Stimulated activated CD8-positive, alpha-beta memory T cell treated with anti-CD3 and anti-CD28 coated beads, Interleukin-12 subunit alpha, Interleukin-12 subunit beta, amount 100 ng/mL, for 24 hours (primary cell): Measurements from ENCODE around the gene SHISAL2B.
"Not testable (repeated sequence)": the region's sequence is repeated elsewhere in the genome, so short reads cannot be mapped to it uniquely, and the experiment has no call there.

Source experiments
- DNase-seq: peaks from one replicate; pipeline ENCODE4 v3.0.0-alpha.2; 2020; ENCODE audit errors: extremely low read depth

SHISAL2B gene

GRCh38 chr5:64690417-64691151 lies at the start of gene SHISAL2B:
Gene SHISAL2B (plus strand): TSS chr5:64690503. CDS start chr5:64690624, 121 bp downstream.
- DNase-seq: no peak

- no peak for DNase-seq
These were observed 45.5 kb upstream of the SHISAL2B start for GRCh38 chr5:64644831-64645230.

DNA sequence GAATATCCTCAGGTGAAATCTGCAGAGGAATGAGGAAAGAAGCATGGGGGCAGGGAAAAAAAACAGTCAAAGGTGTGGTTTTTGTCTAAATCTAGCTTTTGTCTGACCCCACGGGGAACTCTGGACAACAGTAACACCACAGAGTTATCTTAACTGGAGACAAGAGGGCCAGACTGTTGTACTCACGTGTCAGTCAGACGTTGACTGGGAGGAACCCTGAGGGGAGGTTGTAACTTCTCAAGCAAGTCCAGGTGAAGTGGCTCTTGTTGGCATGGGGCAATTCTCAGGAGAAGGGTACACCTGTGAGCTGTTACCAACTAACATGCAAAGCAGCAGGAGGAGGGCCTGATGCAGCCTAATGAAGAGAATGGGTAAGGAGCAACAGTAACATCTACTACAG lies 44.1 kb upstream of the SHISAL2B start:
- no peak for DNase-seq

DNA sequence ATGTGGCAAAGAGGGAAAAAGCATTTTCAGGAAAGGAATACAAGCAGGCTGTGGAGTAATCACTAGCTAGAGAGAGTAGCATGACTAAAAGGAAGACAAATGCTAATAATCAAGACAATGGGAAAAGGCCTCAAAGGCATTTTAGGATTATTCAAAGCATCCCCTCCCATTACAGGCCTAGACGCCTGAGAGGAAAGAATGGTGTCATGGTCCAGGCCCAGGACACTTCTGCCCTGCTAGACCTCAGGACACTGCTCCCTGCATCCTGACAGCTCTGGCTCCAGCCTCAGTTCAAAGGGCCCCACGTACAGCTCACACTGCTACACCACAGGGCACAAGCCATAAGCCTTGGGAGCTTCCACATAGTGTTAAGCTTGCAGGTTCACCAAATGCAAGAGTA lies 40.8 kb upstream of the SHISAL2B start:
- no peak for DNase-seq

- no peak for DNase-seq
These were observed 36.3 kb upstream of the SHISAL2B start for GRCh38 chr5:64653766-64654560.

DNA sequence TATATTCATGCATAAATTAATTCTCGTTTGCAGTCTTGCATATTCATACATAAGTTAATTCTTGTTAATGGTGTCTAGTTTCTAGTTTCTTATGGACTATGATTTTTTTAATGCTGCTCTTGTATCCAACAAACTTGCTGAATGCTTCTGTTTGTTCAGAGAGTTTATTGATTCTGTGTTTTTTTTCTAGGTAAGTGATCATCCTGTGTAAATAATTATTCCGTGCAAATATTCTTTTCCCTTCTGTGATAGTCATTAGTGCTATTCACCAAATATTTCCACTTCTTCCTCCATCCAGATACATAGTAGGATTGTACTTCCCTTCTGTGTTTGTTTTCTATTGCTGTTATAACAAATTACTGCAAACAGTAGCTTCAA lies 35.8 kb upstream of the SHISAL2B start:
- DNase-seq: no peak

GRCh38 chr5:64655596-64655995 lies 34.7 kb upstream of the SHISAL2B start:
- DNase-seq: no peak

GRCh38 chr5:64659289-64659688 lies 31.0 kb upstream of the SHISAL2B start:
- no peak for DNase-seq

- DNase-seq: not testable (repeated sequence)
These were observed 27.1 kb upstream of the SHISAL2B start for GRCh38 chr5:64663181-64663580.

- DNase-seq: no peak
These were observed 25.1 kb upstream of the SHISAL2B start for GRCh38 chr5:64665243-64665642.

- DNase-seq: no peak
These were observed 24.2 kb upstream of the SHISAL2B start for GRCh38 chr5:64666078-64666477.

GRCh38 chr5:64667068-64667467 lies 23.2 kb upstream of the SHISAL2B start:
- DNase-seq: no peak

- no peak for DNase-seq
These were observed 20.0 kb upstream of the SHISAL2B start for GRCh38 chr5:64670277-64670676.

- no peak for DNase-seq
These were observed 18.6 kb upstream of the SHISAL2B start for GRCh38 chr5:64671678-64672077.

- no peak for DNase-seq
These were observed 11.9 kb upstream of the SHISAL2B start for GRCh38 chr5:64678374-64678773.

GRCh38 chr5:64680289-64680688 lies 10.0 kb upstream of the SHISAL2B start:
- no peak for DNase-seq

GRCh38 chr5:64682608-64683007 lies 7.7 kb upstream of the SHISAL2B start:
- no peak for DNase-seq

DNA sequence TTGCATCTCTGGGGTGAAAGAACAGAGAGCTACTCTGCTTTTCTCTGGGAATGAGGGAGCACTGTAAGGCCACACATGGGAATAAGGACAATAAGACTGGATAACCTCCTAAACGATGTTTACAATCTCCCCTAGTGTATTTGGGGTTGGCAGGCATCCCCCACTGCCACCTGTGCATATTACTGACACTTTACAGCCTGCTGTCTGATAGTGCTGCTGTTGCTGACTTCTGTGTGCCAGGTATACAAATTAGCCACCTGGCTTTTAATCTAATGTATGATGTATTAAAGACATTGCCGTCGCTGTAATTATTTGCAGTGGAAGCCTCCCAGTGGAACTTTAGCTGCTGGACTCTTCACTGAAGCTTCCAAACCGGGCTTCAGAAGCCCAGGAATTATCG lies 4.4 kb upstream of the SHISAL2B start:
- no peak for DNase-seq

GRCh38 chr5:64688391-64688790 lies 1.9 kb upstream of the SHISAL2B start:
- DNase-seq: no peak

DNA sequence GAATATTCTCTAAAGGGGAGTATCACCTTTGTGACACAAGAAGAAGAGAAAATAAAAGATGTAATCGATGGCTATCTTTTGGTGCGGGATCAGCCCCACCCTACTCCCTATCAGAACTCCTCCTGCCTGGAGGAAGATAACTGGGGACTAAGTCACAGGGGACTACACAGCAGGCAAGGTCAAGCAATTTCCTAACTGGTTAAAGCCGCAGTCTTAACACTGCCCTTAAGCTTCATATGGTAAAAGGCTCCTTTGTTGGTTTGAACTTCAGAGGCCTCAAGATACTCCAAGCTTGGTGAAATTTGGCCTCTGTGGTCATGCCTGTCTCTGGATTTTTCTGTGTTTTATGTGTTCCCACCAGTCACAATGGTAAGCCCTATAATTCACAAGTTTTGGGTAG lies 1.3 kb upstream of the SHISAL2B start:
- DNase-seq: no peak

- DNase-seq: no peak
These were observed 243 bp upstream of the SHISAL2B start for GRCh38 chr5:64690104-64690416.

DNA sequence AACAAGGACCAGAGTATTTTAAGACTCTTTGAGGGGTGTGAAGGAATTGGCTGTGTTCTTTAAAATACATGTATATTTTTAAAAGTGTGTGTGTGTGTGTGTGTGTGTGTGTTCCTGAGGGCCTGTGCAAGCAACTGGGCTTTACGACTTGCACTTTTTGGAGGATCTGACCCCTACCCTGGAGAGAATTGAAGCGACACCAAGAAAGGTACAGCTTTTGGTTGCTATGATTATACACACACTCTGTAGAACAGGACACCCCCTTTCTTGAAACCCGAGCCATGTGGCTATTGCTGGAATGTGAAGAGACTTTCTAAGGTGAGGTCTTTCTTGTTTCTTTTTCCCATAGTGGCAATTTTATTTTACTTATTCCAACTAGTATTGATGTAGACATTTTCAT lies 988 bp downstream of the SHISAL2B start:
- no peak for DNase-seq

GRCh38 chr5:64693636-64694035 lies 3.3 kb downstream of the SHISAL2B start:
- DNase-seq: no peak
